K562 (cell line): ENCODE results near the gene MSI1. TPM values are rescaled to one million over a fixed set of nuclear protein-coding genes. Genes with fewer than 3 reads are reported as not detected.

ENCODE experiments used
- ARID3B ChIP-seq: fragments of 250-450 bp; sonication (Bioruptor Pico); IDR thresholded peaks from 2 replicates; pipeline ENCODE4 v1.4.0; 2020; ENCODE audit warnings: borderline replicate concordance
- ATF6 ChIP-seq: sonication (generic); formaldehyde crosslinking; IDR thresholded peaks from 2 replicates; pipeline ENCODE4 v1.4.0; 2020; ENCODE audit warnings: mild to moderate bottlenecking, missing genetic modification reagents
- CBX1 ChIP-seq: sonication (generic); IDR thresholded peaks from 2 replicates; pipeline ENCODE4 v1.6.1; 2016; ENCODE audit warnings: antibody characterized with exemption, low read depth, mild to moderate bottlenecking
- CC2D1A ChIP-seq: fragments of 450-650 bp; IDR thresholded peaks from 2 replicates; pipeline ENCODE4 v1.6.1; 2017; ENCODE audit warnings: mild to moderate bottlenecking
- CCNT2 ChIP-seq: IDR thresholded peaks from 2 replicates; pipeline ENCODE4 v1.6.1; 2011; ENCODE audit warnings: borderline replicate concordance, low read depth, mild to moderate bottlenecking, moderate library complexity, mixed read lengths, low read length; ENCODE audit not compliant: insufficient read length; ENCODE audit errors: extremely low read depth
- CTCFL ChIP-seq: IDR thresholded peaks from 2 replicates; pipeline ENCODE4 v1.6.1; 2011; ENCODE audit warnings: borderline replicate concordance, low read depth, mild to moderate bottlenecking, moderate library complexity, low read length; ENCODE audit not compliant: insufficient read depth, poor library complexity, severe bottlenecking
- EHMT2 ChIP-seq: fragments of 450-650 bp; IDR thresholded peaks from 2 replicates; pipeline ENCODE4 v1.6.1; 2018; ENCODE audit warnings: antibody characterized with exemption
- FOXP1 ChIP-seq: sonication (generic); formaldehyde crosslinking; IDR thresholded peaks from 2 replicates; pipeline ENCODE4 v1.8.0; 2022; ENCODE audit warnings: mild to moderate bottlenecking, missing genetic modification reagents
- HDAC1 ChIP-seq, 2 experiments: fragments of 450-650 bp; IDR thresholded peaks; 2 replicates each; pipeline ENCODE4 v1.6.1; 2016 to 2017; ENCODE audit warnings: inconsistent platforms in 1 of 2, mild to moderate bottlenecking in 1 of 2, moderate library complexity in 1 of 2
- JUND ChIP-seq, 2 experiments: IDR thresholded peaks; 2 replicates in 1 of 2; 3 replicates in 1 of 2; pipeline ENCODE4 v1.6.1; 2011; ENCODE audit warnings: borderline replicate concordance in 2 of 2, low read depth in 2 of 2, low read length in 2 of 2, improper control_type of control experiment in 1 of 2, missing biosample characterization in 1 of 2, missing genetic modification characterization in 1 of 2, missing genetic modification reagents in 1 of 2
- LARP7 ChIP-seq: fragments of 450-650 bp; IDR thresholded peaks from 2 replicates; pipeline ENCODE4 v1.6.1; 2016
- MCM5 ChIP-seq: fragments of 450-650 bp; IDR thresholded peaks from 2 replicates; pipeline ENCODE4 v1.6.1; 2016; ENCODE audit warnings: low read depth
- MECOM ChIP-seq: fragments of 250-450 bp; sonication (Bioruptor Pico); IDR thresholded peaks from 2 replicates; pipeline ENCODE4 v1.8.0; 2022; ENCODE audit warnings: inconsistent platforms
- SNAPC5 ChIP-seq: fragments of 250-450 bp; sonication (Bioruptor Pico); IDR thresholded peaks from 2 replicates; pipeline ENCODE4 v1.8.0; 2021; ENCODE audit warnings: moderate library complexity, mild to moderate bottlenecking, inconsistent platforms
- TCF15 ChIP-seq: fragments of 250-450 bp; sonication (Bioruptor Pico); IDR thresholded peaks from 2 replicates; pipeline ENCODE4 v1.8.0; 2022; ENCODE audit warnings: moderate library complexity, mild to moderate bottlenecking, inconsistent platforms
- TEAD1 ChIP-seq, 2 experiments: fragments of 450-650 bp in 1 of 2; sonication (generic) in 1 of 2; formaldehyde crosslinking; IDR thresholded peaks; 2 replicates each; pipeline versions ENCODE4 v1.4.0 to v1.8.0; 2020 to 2022; ENCODE audit warnings: mild to moderate bottlenecking in 2 of 2, missing genetic modification reagents in 1 of 2
- USF1 ChIP-seq: sonication (generic); formaldehyde crosslinking; IDR thresholded peaks from 2 replicates; pipeline ENCODE4 v1.9.0; 2022; ENCODE audit warnings: mild to moderate bottlenecking, missing genetic modification reagents
- ZNF140 ChIP-seq: fragments of 250-450 bp; sonication (Bioruptor Pico); IDR thresholded peaks from 2 replicates; pipeline ENCODE4 v1.8.0; 2021; ENCODE audit warnings: moderate library complexity, mild to moderate bottlenecking, inconsistent platforms
- ZNF174 ChIP-seq: fragments of 250-450 bp; sonication (Bioruptor Pico); IDR thresholded peaks from 2 replicates; pipeline ENCODE4 v1.4.0; 2020; ENCODE audit warnings: mild to moderate bottlenecking
- ZNF408 ChIP-seq: fragments of 250-450 bp; sonication (Bioruptor Pico); IDR thresholded peaks from 2 replicates; pipeline ENCODE4 v1.4.0; 2020; ENCODE audit warnings: low read depth, mild to moderate bottlenecking, moderate library complexity
- ZNF561 ChIP-seq: fragments of 450-650 bp; formaldehyde crosslinking; conservative IDR thresholded peaks from 2 replicates; pipeline ENCODE4 v1.4.0; 2020; ENCODE audit warnings: mild to moderate bottlenecking, moderate library complexity
- polyA plus RNA-seq, 8 experiments: library from polyadenylated mRNA; depleted of rRNA in 4 of 8; stranded (reverse) in 5 of 8; unstranded in 3 of 8; fragments of >200 nt; fragmentation: Nextera tagmentation in 2 of 8; fragmentation: Illumina TruSeq in 1 of 8; extraction: Ambion mirVana in 2 of 8; extraction: Trizol in 1 of 8; gene quantifications; 2 replicates each; pipeline versions ENCODE4 v1.2.1 to v1.2.3, GENCODE V29; 2011 to 2014; ENCODE audit warnings: inconsistent platforms in 1 of 8, missing spikeins in 1 of 8
- total RNA-seq, 7 experiments: library from RNA; depleted of rRNA in 6 of 7; stranded (reverse); fragments of >200 nt in 6 of 7; fragmentation: Illumina TruSeq in 2 of 7; extraction: Trizol in 2 of 7; gene quantifications; 2 replicates each; pipeline versions ENCODE4 v1.2.1 to v1.2.3, GENCODE V29; 2011 to 2021; ENCODE audit warnings: low replicate concordance in 1 of 7

MSI1 gene
- total and polyA plus RNA-seq, 9 of the 15 experiments (the other 6 are each of a cell fraction or from before 2014, with no cell fraction given) = 0.16 TPM; not detected in 8

GRCh38 chr12:120381752-120382419 is 12.9 kb upstream of the MSI1 start (continued):
- TF ChIP-seq ARID3B (CRISPR knock-in tag) (no peak), LARP7 (no peak), JUND (IDR thresholded peaks at IDR 0.05; ENCODE audit: borderline replicate concordance, low read depth, low read length) (peak; percentile 91), JUND (tag; IDR thresholded peaks at IDR 0.05; ENCODE audit: borderline replicate concordance, low read depth, low read length) (peak; percentile 92; the same call in 2 of the 3 replicates), USF1 (CRISPR knock-in tag) (peak; percentile 58), EHMT2 (peak; percentile 65), CBX1 (no peak), ZNF140 (CRISPR knock-in tag) (no peak), MCM5 (no peak), CTCFL (no peak), FOXP1 (CRISPR knock-in tag) (no peak), HDAC1 (IDR thresholded peaks at IDR 0.05) (peak in 1 of 2 experiments; percentile 65; a peak in 1 of 4 replicates), ZNF408 (CRISPR knock-in tag) (no peak), TCF15 (CRISPR knock-in tag) (no peak), ZNF174 (CRISPR knock-in tag) (no peak), SNAPC5 (no peak), TEAD1 (CRISPR knock-in tag; IDR thresholded peaks at IDR 0.05) (peak in 1 of 2 experiments; percentile 61; a peak in 1 of 4 replicates), ZNF561 (CRISPR knock-in tag) (no peak), ATF6 (CRISPR knock-in tag) (no peak), CCNT2 (peak; percentile 38), MECOM (CRISPR knock-in tag) (no peak), CC2D1A (no peak)
